C1 segment of cervical spinal cord (tissue), 14 donors: Measurements from ENCODE around the gene MPLKIP.
"Not testable (repeated sequence)": the region's sequence is repeated elsewhere in the genome, so short reads cannot be mapped to it uniquely, and the experiment has no call there.

Experiments used
- DNase-seq, 14 donors: peaks; one replicate each; lab custom pipeline; 2025; lab: John Stamatoyannopoulos, UW

The MPLKIP gene

DNA sequence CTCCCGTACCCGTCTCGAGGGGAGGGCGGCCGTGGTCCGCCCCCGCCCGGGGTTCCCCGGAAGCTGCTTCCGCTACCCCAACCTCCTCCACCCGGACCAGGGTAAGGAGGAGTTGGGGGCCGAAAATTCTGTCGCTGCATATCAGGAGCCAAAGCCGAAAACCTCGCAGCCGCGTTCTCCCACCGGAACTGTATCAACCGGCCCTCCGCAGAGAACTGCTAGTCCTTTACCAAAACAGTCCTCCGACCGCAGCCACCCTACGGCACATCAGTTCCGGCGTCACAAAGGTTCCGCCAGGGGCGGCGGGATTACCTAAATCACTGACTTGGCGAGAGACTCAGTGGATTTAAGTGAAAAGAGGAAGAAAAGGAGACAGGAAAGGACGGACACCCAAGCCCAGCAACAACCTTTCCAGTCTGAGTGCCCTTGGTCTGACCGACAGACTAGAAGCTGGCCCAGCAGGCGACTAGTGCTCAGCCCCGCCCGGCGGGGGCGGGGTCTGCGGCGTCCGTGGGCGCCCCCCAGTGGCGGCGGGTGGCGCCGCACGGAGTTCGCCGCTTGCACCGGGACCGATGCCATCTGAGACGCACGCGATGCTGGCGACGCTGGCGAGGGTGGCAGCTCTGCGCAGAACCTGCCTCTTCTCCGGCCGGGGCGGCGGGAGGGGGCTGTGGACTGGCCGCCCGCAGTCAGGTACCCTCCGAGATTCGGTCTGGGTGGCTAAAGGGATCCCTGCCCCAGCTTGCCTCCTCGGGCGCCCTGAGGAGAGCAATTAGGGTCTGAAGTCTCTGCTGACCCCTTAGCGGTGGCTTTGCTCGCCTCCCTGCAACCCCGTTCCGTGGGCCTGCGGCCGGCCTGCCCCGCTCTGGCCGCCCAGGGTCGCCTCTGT is at the start of gene MPLKIP, which contains the start of gene SUGCT:
Gene MPLKIP (minus strand): TSS at position 195 of the 889 bp plus-strand sequence. CDS start 55 bp downstream, at position 140.
Gene SUGCT (plus strand): TSS at position 578 of the 889 bp plus-strand sequence.
- peak; percentile 37 to 99 (median 92) for DNase-seq

DNA sequence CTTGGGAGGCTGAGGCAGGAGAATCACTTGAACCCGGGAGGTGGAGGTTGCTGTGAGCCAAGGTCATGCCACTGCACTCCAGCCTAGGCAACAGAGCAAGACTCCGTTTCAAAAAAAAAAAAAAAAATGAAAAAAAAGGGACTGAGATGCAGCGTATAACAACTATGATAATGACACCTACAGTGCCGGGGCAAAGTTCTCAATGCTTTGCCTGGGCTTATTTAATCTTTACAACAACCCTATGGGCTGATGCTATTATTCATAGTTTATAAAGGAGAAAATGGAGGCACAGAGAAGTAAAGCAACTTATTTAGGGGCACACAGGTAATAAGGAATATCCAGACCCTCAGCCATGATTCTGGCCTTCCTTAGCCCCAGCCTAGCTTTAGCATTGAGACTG is 48.0 kb upstream of the MPLKIP start:
- no peak for DNase-seq

DNA sequence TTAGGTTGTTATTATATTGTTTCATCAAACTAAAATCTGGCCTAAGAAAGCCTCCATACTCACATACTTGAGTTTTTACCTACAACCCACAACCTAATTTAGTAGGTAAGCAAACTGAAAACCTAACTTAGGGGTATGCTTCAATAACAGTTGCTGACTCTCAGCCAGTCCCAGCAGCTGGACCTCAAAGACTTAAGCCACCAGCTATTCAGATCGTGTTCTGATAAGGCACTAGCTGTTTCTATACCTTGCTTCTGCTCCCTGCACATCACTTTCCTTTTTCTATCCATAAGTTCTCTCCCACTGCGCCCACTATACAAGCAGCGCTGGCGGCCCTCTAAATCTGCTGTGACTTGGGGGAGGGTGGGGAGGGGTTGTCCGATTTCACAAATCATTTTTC is 42.6 kb upstream of the MPLKIP start:
- no peak for DNase-seq

DNA sequence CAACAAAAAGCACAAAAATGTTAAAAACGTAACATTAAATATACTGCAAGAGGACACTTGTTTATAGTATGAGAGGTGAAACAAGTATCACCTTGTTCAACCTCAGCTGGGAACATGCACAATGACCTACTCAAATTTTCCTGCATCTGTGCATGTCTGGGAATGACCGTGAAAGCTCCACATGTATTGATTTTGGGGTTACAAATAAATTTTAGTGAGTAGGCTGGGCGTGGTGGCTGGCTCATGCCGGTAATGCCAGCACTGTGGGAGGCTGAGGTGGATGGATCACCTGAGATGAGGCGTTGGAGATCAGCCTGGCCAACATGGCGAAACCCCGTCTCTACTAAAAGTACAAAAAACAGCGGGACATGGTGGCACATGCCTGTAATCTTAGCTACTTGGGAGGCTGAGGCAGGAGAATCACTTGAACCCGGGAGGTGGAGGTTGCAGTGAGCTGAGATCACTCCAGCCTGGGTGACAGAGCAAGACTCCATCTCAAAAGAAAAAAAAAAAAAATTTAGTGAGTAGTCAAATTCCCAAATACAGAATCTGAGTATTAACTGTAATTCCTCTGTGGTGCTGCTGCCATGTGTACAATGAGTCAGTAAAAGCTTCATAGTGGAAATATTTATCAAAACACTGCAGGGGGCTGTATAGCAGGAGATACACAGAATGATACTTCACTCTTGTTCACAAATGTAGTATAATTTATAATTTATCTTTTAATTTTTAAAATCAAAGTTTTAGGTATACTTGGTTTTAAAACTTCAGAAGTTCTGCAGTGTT is 41.5 kb upstream of the MPLKIP start:
- no peak for DNase-seq

DNA sequence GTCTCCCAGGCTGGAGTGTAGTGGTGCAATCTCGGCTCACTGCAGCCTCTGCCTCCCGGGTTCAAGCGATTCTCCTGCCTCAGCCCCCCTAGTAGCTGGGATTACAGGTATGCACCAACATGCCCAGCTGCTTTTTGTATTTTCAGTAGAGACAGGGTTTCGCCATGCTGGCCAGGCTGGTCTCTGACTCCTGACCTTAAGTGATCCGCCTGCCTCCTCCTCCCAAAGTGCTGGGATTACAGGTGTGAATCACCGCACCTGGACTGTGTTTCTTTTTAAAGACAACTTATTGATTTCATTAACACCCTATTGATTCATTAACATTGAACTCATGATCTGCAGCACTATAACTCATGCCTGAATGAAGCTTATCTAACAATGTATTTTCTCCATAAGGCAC is 40.8 kb upstream of the MPLKIP start:
- not testable (repeated sequence) for DNase-seq

DNA sequence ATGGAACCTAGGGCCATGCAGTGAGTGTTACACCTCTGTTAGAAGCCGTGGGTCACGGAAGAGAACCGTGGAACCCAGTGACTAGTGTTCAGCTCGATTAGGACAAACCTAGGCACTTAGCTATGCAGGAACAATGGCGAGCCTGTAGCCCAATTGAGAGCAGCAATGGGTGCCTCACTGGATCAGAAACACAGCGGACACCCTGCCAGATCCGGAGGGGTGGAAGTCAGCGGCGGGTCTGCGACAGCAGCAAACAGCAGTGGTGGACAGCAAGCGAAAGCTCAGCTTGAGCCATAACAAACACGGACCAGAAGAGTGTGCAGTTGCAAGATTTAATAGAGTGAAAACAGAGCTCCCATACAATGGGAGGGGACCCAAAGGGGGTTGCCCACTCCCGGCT is 38.7 kb upstream of the MPLKIP start:
- DNase-seq, result not testable (repeated sequence)

DNA sequence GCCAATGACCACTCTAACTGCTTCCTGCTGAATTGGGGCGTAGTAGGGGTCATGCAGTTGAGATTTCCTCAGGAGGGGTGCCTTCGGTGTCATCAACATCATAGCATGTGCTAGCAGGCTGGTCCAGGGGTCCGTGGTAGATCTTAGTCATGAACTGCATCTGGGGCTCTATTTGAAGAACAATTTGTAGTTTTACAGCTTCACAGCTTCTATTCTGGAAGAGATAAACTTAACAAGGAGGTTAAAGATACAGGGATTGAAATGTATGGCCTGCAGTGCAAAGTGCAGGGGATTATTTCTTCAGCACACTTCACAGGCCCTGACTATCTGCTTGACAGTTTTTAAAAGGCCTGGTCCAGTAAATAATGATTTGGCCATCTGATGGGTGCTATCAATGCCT is 33.8 kb upstream of the MPLKIP start:
- DNase-seq, result not testable (repeated sequence)

DNA sequence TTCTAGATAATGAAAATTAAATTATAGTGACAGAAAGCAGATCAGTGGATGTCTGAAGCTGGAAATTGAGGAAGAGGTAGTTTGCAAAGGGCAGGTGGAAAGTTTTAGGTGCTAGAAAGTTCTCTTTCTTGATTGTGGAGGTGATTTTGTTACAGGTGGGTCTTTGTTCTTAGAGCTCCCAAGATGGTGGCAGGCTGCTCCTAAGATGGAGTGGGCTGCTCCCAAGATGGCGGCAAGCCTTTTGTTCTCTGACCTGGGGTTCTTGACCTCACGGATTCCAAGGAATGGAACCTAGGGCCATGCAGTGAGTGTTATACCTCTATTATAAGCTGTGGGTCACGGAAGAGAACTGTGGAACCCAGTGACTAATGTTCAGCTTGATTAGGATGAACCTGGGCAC is 32.9 kb upstream of the MPLKIP start:
- DNase-seq, result no peak

DNA sequence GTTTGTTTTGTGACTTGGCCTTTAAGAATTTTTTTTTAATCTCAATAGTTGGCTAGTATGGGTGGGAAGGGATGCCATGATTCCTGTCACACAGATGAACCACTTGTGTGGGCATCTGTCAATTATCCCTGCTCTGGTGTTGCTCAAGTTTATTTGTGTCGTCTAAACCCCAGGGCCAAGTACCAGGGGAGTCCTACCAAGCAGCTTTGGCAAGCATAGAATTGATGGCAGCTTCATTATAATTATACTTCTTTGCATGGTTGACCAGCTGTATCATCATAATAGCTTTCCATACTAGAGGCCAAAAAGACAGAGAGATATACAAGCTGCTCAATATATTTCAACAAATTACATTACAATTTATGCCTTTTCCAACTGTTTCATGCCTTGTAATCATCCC is 30.8 kb upstream of the MPLKIP start:
- DNase-seq, result no peak

DNA sequence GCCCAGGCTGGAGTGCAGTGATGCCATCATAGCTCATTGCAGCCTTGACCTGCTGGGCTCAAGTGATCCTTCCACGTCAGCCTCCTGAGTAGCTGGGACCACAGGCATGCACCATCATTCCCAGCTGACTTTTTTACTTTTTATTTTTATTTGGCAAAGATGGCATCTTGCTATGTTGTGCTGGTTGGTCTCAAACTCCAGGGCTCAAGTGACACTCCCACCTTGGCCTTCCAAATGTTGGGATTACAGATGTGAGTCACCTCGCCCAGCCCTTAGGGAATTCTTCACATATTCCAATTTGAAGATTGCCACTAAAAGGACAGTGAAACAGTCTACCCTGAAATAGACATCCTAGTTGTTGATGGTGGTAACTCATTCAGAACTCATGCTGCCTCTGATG is 28.1 kb upstream of the MPLKIP start:
- DNase-seq, result no peak

DNA sequence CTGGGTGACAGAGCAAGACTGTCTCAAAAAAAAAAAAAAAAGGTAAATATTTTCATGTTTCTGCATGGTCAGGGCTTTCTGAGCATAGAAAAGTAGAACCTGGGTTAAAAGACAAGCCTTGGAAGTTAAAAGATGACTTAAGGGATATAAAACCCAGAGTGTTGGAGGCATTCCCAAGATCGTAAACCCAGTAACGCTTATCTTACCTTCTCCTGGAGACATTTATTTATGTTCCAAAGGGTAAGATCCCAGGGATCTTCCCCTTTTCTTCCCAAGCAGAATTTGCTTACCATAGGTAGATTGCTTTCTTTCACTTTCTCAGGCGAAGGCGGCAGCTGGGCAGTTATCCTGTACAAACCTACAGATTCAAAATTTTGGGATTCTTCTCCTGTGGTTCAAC is 22.6 kb upstream of the MPLKIP start:
- no peak for DNase-seq

DNA sequence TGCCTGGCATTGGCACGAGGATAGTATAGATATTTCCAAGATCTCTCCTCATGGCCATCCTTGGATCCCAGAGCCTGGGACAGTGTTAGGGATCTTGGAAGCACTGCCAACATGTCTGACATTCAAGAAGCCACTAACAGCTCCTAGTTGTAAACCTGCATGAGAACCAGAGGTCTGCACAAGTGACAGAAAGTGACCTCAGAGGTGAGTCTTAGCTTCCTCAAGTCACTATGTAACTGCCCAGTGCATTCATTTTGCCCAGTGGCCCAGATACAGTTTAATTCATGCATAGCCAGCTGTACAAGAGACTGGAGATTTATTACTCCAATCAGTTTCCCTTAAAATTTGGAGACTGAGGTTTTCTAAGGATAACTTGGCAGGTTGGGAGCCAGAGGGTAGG is 17.1 kb upstream of the MPLKIP start:
- no peak for DNase-seq

DNA sequence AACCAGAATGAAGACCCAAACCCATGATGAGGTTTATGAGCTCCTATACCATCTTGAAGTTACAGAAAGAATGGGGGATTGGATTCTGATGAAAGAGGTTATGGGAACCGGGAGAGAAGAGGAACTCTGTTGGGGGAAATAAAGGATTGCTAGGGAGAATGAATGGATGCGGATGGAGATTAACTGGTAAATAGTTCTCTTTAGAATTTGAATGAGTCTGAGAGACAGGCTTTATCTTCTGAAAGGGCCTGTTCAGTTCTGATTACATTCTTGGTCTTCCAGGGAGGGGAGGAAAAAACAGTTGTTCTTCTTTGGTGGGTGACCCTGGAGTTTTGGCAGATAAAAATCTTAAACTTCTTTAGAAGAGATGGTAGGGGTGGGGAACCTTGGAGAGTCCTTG is 14.2 kb upstream of the MPLKIP start:
- DNase-seq, result no peak

DNA sequence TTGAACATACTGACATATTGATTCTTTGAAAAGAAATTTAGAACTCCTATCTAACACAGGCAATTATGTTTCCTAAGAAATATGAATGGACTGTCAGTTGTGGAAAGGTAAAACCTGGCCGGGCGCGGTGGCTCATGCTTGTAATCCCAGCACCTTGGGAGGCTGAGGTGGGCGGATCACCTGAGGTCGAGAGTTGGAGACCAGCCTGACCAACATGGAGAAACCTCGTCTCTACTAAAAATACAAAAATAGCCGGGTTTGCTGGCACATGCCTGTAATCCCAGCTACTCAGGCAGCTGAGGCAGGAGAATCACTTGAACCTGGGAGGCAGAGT is 13.8 kb upstream of the MPLKIP start:
- DNase-seq, result not testable (repeated sequence)

DNA sequence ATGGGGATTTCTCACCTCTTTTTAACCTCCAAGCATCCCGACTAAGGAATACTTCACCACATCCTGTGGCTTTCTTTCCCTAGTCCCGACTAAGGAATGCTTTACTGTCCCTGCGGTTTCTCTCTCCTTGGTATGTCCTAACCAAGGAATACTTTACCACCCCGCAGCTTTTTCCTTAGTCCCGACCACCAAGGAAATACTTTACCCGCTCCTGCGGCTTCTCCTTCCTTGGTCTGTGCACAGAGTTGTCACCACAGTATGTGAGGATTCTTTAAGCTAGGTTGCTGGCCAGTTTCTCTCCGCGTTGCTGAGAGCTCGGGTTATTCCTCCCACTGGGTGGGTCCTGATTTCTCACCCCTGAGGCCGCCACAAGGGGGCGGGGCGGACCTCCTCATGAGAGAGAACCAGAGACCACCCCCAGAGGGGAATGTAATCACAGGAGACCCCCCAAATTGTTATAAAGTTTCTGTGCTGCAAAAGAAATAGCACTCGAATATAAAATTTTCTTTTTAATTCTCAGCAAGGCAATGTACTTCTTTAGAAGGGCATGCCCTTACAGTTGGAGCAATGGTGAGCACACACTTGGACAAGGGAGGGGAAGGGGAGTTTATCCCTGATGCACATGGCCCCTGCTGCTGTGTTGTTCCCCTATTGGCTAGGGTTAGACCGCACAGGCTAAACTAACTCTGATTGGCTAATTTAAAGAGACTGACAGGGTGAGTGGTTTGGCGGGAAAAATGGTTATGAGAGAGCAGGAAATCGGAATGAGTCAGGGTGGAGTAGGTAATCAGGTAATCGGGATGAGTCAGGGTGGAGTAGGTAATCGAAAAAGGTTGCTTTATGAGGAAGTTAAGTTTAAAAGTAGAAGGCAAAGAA is 13.2 kb upstream of the MPLKIP start:
- DNase-seq, result no peak

DNA sequence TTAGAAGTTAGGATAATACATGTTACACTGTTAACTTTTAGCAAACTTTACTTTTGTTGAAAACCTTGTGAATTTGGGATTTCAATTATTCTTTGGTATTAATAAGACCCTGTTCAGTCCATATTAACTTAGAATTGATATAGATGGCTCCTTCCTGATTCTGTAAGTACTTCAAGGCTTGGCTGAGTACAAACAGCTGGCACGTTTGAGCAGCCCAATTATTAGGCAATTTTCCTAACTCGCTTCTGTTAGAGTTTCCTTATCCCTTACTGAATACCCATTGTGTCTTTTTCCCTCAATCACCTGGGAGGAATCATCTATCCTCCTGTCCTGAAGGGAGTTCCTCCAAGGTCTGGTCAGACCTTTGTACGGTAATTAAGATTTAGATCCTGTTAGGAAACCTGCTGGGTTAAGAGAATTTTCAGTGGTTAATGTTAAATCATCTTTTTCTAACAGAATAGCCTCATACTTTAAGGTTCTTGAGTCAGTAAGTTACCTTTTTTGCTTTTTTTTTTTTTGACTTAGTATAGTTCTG is 11.2 kb upstream of the MPLKIP start:
- not testable (repeated sequence) for DNase-seq

DNA sequence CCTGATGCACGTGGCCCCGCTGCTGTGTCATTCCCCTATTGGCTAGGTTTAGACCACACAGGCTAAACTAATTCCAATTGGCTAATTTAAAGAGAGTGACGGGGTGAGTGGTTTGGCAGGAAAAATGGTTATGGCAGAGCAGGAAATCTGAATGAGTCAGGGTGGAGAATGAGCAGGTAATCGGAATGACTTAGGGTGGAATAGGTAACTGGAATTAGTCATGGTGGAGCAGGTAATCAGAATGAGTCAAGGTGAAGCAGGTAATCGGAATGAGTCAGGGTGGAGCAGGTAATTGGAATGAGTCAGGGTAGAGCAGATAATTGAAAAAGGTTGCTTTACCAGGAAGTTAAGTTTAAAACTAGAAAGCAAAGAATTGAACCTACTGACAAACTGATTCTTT is 7.5 kb upstream of the MPLKIP start:
- DNase-seq, result not testable (repeated sequence)

DNA sequence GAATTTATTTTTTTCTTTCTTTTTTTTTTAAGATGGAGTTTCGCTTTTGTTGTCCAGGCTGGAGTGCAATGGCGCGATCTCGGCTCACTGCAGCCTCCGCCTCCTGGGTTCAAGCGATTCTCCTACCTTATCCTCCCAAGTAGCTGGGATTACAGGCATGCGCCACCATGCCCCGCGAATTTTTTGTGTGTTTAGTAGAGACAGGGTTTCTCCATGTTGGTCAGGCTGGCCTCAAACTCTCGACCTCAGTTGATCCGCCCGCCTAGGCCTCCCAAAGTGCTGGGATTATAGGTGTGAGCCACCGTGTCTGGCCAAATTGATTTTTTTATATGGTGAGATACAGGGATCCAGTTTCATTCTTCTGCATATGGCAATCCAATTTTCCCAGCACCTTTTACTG is 5.5 kb upstream of the MPLKIP start:
- DNase-seq, result not testable (repeated sequence)

DNA sequence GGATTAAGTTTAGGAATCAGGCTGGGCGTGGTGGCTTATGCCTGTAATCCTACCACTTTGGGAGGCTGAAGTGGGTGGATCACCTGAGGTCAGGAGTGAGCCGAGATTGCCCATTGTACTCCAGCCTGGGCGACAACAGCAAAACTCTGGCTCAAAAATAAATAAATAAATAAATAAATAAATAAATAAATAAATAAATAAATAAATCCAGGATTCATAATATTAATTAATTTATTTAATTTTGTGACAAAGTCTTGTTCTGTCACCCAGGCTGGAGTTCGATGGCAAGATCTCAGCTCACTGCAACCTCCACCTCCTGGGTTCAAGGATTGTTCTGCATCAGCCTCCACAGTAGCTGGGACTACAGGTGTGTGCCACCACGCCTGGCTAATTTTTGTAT is 4.6 kb upstream of the MPLKIP start:
- no peak for DNase-seq

DNA sequence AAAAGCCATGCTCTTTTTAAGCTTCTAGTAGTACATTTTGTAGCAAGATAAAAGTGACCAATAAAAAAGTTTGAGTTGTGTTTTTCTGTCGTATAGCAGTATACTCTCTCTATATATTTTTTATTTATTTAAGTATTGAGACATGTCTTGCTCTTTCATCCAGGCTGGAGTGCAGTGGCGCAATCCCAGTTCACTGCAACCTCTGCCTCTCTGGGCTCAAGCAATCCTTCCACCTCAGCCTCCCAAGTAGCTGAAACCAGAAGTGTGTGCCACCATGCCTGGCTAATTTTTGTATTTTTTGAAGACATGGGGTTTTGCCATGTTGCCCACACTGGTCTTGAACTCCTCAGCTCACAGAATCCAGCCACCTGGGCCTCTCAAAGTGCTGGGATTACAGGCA is 3.1 kb upstream of the MPLKIP start:
- DNase-seq, result no peak

DNA sequence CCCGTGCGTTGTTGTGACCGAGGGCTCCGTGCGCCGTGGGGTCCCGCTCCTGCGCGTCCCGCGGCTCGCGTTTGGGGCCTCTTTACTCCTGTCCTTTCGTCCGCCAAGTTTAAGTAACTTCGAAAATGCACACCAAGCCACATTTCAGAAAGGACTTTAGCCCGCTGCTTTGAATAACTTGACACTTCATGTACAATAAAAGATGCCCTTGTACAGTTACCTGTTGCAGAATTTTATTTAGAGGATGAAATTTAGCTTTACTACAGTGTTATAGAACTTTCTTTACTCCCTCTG is 842 bp upstream of the MPLKIP start:
- DNase-seq, result no peak
